ENCODE data around the gene HEPH. TPM values are rescaled to one million over a fixed set of nuclear protein-coding genes. Genes with fewer than 3 reads are reported as not detected.

Gene HEPH
- total and polyA plus RNA-seq, 10 of the 15 experiments (the other 5 are each of a cell fraction or from before 2014, with no cell fraction given): 0.20 to 1.1 (median 0.49) TPM

- ChIA-PET CTCF (no interaction called here), POLR2A (no interaction called here), SMC1A (ENCODE audit: uncharacterized antibody, unreplicated experiment) (interaction anchor here (1.3 kb wide), 1 partner anchor 14 kb away, joined by 3 read pairs; no protein-coding TSS in a partner anchor), RAD21 (ENCODE audit: unreplicated experiment) (no interaction called here)
- Histone ChIP-seq H3K9me3 (replicated peaks; ENCODE audit: control insufficient read depth, insufficient read depth, low read length) (no peaks in the 10 kb centered on the region), H3K27ac (ENCODE audit: control insufficient read depth, insufficient read depth) (no peak overlapping the region), H3K9ac (ENCODE audit: control insufficient read depth, insufficient read depth, low read length) (no peak overlapping the region), H3K4me1 (ENCODE audit: control insufficient read depth, insufficient read depth, low read length) (no peaks in the 10 kb centered on the region), H4K20me1 (ENCODE audit: control insufficient read depth, insufficient read depth) (no peaks in the 10 kb centered on the region), H3K4me3 (no peak overlapping the region), H3K4me2 (ENCODE audit: control insufficient read depth, insufficient read depth) (no peak overlapping the region), H3K36me3 (ENCODE audit: control insufficient read depth in 2 of 2, insufficient read depth in 2 of 2, low read length in 1 of 2) (no peaks in the 10 kb centered on the region), H3K79me2 (ENCODE audit: control insufficient read depth, insufficient read depth, low read length) (no peaks in the 10 kb centered on the region), H2AFZ (ENCODE audit: control insufficient read depth, low read depth, low read length) (no peak overlapping the region), H3K27me3 (replicated peaks in 1 of 2; ENCODE audit: control insufficient read depth in 2 of 2, insufficient read depth in 2 of 2, low read length in 1 of 2) (no peaks in the 10 kb centered on the region)
- FAIRE-seq: no peak
- intact Hi-C loops (cut with micrococcal nuclease; ENCODE audit: unreplicated experiment) (no loop called here), in situ Hi-C loops (cut with MboI) (no loop called here)
- no peak for DNase-seq (ENCODE audit: low read depth, low spot score)
- TF ChIP-seq WRNIP1 (IDR thresholded peaks at IDR 0.05; ENCODE audit: borderline replicate concordance, low read depth, low read length): no peak
- TF ChIP-seq POLR2A (IDR thresholded peaks at IDR 0.05; ENCODE audit: low read depth, low read length): no peak
- no peak for TF ChIP-seq ZZZ3 (IDR thresholded peaks at IDR 0.05; ENCODE audit: control insufficient read depth, insufficient read length, low read depth)
- TF ChIP-seq MYC (IDR thresholded peaks at IDR 0.05; ENCODE audit: insufficient read depth, insufficient read length, insufficient replicate concordance, low read length, severe bottlenecking): no peak
- no peak for TF ChIP-seq IKZF2 (IDR thresholded peaks at IDR 0.05)
- no peak for TF ChIP-seq MLLT1 (IDR thresholded peaks at IDR 0.05)
- no peak for TF ChIP-seq NFIC (IDR thresholded peaks at IDR 0.05; ENCODE audit: low read depth, low read length)
- TF ChIP-seq MEF2A (IDR thresholded peaks at IDR 0.05; ENCODE audit: insufficient read depth, low read depth, low read length): no peak
- TF ChIP-seq PML (IDR thresholded peaks at IDR 0.05; ENCODE audit: low read length): no peak
- TF ChIP-seq CTCF (IDR thresholded peaks at IDR 0.05 in 2 of 3, conservative IDR thresholded peaks at IDR 0.05 in 1 of 3; ENCODE audit: control insufficient read depth in 2 of 3, extremely low read depth in 1 of 3, insufficient read depth in 1 of 3, low read depth in 3 of 3, low read length in 3 of 3): no peak
- TF ChIP-seq SKIL (IDR thresholded peaks at IDR 0.05; ENCODE audit: low read depth, poor library complexity, severe bottlenecking): no peak
- no peak for TF ChIP-seq KDM1A (IDR thresholded peaks at IDR 0.05; ENCODE audit: borderline replicate concordance)
- TF ChIP-seq LARP7 (IDR thresholded peaks at IDR 0.05): no peak
- no peak for TF ChIP-seq SMC3 (IDR thresholded peaks at IDR 0.05; ENCODE audit: borderline replicate concordance, low read length)
- no peak for TF ChIP-seq ZNF687 (IDR thresholded peaks at IDR 0.05)
- ATAC-seq: no peak
- BruUV-seq (replicated peaks): no TSS peak
Measured at GRCh38 chrX:66262807-66263206, 98.8 kb downstream of the HEPH start.
